ENCODE results near the gene ANKRD6.
A peak's percentile ranks its signal among the peaks of the same experiment; 100 is the strongest.
"Not testable (repeated sequence)": the region's sequence is repeated elsewhere in the genome, so short reads cannot be mapped to it uniquely, and the experiment has no call there.

The ANKRD6 gene

DNA sequence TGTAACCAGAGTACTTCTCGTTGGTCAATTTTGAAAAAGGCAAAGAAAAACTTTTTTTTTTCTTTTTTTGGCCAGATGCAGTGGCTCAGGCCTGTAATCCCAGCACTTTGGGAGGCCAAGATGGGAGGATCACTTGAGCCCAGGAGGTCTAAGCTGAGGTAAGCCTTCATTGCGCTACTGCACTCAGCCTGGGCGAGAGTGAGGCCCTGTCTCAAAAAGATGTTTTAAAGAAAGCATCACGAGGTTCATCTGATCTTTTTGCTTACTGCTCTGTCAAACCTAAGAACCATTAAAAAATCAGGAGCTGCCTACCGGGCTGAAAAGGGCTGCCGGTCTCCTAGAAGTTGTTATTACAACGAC lies 205.0 kb downstream of the ANKRD6 start:
- TF ChIP-seq, protein P1, sequence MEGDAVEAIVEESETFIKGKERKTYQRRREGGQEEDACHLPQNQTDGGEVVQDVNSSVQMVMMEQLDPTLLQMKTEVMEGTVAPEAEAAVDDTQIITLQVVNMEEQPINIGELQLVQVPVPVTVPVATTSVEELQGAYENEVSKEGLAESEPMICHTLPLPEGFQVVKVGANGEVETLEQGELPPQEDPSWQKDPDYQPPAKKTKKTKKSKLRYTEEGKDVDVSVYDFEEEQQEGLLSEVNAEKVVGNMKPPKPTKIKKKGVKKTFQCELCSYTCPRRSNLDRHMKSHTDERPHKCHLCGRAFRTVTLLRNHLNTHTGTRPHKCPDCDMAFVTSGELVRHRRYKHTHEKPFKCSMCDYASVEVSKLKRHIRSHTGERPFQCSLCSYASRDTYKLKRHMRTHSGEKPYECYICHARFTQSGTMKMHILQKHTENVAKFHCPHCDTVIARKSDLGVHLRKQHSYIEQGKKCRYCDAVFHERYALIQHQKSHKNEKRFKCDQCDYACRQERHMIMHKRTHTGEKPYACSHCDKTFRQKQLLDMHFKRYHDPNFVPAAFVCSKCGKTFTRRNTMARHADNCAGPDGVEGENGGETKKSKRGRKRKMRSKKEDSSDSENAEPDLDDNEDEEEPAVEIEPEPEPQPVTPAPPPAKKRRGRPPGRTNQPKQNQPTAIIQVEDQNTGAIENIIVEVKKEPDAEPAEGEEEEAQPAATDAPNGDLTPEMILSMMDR (IDR thresholded peaks at IDR 0.05; ENCODE audit: insufficient read depth, low read length, poor library complexity, severe bottlenecking), result no peak
- no peak for DNase-seq (ENCODE audit: extremely low read depth, insufficient read length)
- peak overlapping the region; percentile 85 for H3K4me3 ChIP-seq (replicated peaks; ENCODE audit: low read depth, low read length)
- H3K36me3 ChIP-seq (ENCODE audit: control insufficient read depth, insufficient read depth, low read length), result peaks cover 7% of the 10 kb centered on the region
- no peaks in the 10 kb centered on the region for H3K27me3 ChIP-seq (replicated peaks; ENCODE audit: control insufficient read depth, insufficient read depth, low read length)

DNA sequence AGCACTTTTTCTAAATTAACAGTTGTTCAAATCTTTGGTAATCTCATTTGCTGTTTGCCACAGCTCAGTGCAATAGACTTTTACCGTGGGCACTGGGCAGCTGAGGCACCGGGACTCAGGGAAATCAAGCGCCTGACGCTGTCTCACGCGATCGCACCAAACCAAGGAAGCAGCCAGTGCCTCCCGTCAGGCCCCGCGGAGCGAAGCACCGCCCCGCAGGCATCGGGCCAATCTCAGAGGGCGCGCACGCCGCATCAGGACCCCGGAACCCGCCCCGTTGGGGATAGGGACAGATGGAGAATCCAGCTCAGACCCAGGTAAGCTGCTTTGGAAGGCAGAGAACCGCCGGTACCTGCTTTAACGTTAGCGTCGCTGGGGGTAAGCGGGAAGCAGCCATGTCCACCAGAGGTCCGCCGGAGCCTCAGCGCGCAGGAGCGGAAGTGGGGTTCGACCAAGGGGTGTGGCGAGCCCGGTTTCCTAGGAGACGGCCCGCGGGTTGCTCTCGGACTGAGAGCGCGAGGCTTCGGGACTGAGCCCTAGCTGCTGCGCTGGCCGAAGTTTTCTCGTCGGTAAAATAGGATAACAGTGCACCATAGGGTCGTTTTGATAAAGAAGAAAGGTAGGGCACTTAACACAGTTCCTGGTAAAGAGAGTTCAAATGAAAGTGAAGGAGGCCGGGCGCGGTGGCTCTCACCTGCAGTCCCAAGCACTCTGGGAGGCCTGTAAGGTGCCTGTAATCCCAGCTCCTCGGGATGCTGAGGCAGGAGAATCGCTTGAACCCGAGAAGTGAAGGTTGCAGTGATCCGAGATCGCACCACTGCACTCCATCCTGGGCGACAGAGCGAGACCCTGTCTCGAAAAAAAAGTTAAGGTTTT lies 205.6 kb downstream of the ANKRD6 start, which contains the start of gene LYRM2:
Gene LYRM2 (minus strand): TSS at position 428 of the 876 bp plus-strand sequence. CDS start 31 bp downstream, at position 397.
- peak; percentile 94 for DNase-seq (ENCODE audit: extremely low read depth, insufficient read length)
- peak within 1 kb of the TSS; percentile 85 for H3K4me3 ChIP-seq (replicated peaks; ENCODE audit: low read depth, low read length)
- peaks cover 8% of the 10 kb centered on the region for H3K36me3 ChIP-seq (ENCODE audit: control insufficient read depth, insufficient read depth, low read length)
- TF ChIP-seq, protein P1 (IDR thresholded peaks at IDR 0.05; ENCODE audit: insufficient read depth, low read length, poor library complexity, severe bottlenecking), result no peak
- H3K27me3 ChIP-seq (replicated peaks; ENCODE audit: control insufficient read depth, insufficient read depth, low read length), result no peaks in the 10 kb centered on the region

DNA sequence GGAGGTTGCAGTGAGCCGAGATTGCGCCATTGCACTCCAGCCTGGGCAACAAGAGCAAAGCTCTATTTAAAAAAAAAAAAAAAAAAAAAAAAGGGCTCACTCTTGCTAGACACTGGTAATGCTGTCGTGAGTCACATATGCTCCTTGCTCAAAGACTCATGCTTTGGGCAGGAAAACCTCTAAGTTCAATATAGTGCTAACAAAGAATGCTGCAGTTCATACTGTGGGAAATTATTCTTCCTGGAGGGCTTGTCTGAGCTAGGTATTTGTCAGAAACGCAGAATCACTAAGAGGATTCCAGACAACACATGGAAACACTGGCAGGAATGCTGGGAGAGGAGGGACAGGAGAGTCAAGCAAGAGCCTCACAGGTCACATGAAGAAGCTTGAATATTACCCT lies 207.9 kb downstream of the ANKRD6 start:
- no peak overlapping the region for H3K4me3 ChIP-seq (replicated peaks; ENCODE audit: low read depth, low read length)
- no peak for DNase-seq (ENCODE audit: extremely low read depth, insufficient read length)
- no peaks in the 10 kb centered on the region for H3K27me3 ChIP-seq (replicated peaks; ENCODE audit: control insufficient read depth, insufficient read depth, low read length)
- TF ChIP-seq, protein P1 (IDR thresholded peaks at IDR 0.05; ENCODE audit: insufficient read depth, low read length, poor library complexity, severe bottlenecking), result no peak
- H3K36me3 ChIP-seq (ENCODE audit: control insufficient read depth, insufficient read depth, low read length), result peaks cover 9% of the 10 kb centered on the region

DNA sequence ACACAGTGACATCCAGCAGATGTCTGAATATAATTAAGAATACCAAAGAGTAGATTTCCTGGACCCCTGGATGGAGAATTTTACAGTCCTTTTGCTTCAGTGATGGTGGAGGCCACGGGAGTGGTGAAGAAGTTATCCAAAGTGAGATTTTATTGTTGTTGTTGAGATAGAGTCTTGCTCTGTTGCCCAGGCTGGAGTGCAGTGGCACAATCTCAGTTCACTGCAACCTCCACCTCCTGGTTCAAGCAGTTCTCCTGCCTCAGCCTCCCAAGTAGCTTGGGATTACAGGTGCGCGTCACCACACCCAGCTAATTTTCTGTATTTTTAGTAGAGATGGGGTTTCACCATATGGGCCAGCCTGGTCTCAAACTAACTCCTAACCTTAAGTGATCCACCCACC lies 208.6 kb downstream of the ANKRD6 start:
- H3K36me3 ChIP-seq (ENCODE audit: control insufficient read depth, insufficient read depth, low read length), result peaks cover 12% of the 10 kb centered on the region
- not testable (repeated sequence) for H3K27me3 ChIP-seq (replicated peaks; ENCODE audit: control insufficient read depth, insufficient read depth, low read length); H3K4me3 ChIP-seq (replicated peaks; ENCODE audit: low read depth, low read length); DNase-seq (ENCODE audit: extremely low read depth, insufficient read length)

DNA sequence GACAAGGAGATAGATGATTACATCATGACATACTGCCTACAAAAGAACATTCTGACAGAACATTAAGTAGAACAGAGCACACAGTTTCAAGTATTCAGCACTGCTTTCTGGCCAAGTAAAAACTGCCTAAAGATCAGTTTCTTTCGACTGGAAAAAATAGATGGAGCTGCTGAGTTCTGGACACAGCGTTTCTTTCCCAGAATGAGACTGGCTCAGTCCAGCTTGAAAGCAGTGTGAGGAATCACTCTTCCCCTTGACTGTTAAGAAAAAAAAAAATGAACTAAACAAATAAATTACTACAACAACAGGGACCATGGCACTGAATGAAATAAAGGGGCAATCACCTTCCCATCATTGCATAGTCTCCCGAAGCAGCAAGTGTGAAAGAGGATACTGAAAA lies 210.0 kb downstream of the ANKRD6 start:
- TF ChIP-seq, protein P1 (IDR thresholded peaks at IDR 0.05; ENCODE audit: insufficient read depth, low read length, poor library complexity, severe bottlenecking), result no peak
- DNase-seq (ENCODE audit: extremely low read depth, insufficient read length), result no peak
- no peak overlapping the region for H3K4me3 ChIP-seq (replicated peaks; ENCODE audit: low read depth, low read length)
- H3K27me3 ChIP-seq (replicated peaks; ENCODE audit: control insufficient read depth, insufficient read depth, low read length), result no peaks in the 10 kb centered on the region
- peaks cover 12% of the 10 kb centered on the region for H3K36me3 ChIP-seq (ENCODE audit: control insufficient read depth, insufficient read depth, low read length)

DNA sequence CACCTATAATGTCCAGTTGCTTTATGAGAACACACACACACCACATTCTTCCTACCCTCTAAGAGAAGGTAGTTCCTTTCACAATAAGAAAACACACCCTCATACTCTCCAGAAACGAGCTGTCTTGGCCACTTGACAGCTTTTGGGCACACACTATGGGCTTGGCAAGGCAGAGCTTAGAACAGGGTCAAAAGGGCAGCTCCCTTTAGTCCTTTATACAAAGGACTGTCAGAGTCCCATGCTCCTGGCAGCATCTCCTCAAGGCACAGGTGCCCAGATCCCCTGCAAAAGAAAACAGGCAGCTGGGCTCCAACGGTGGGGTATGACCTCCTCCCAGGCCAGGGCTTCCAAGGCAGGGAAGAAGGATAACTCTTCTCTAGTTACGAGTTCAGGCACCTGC lies 210.5 kb downstream of the ANKRD6 start:
- no peak for DNase-seq (ENCODE audit: extremely low read depth, insufficient read length)
- TF ChIP-seq, protein P1 (IDR thresholded peaks at IDR 0.05; ENCODE audit: insufficient read depth, low read length, poor library complexity, severe bottlenecking), result no peak
- Histone ChIP-seq H3K4me3 (replicated peaks; ENCODE audit: low read depth, low read length) (no peak overlapping the region), H3K27me3 (replicated peaks; ENCODE audit: control insufficient read depth, insufficient read depth, low read length) (no peaks in the 10 kb centered on the region), H3K36me3 (ENCODE audit: control insufficient read depth, insufficient read depth, low read length) (peaks cover 14% of the 10 kb centered on the region)
